ENCODE results near the gene FAIM2. TPM values are rescaled to one million over a fixed set of nuclear protein-coding genes. Genes with fewer than 3 reads are reported as not detected.

FAIM2 gene
- total RNA-seq, 1 experiment from 2014 or later: 0.49 TPM

- no peak for TF ChIP-seq TCF7L2 (IDR thresholded peaks at IDR 0.05; ENCODE audit: low read depth, low read length)
- TF ChIP-seq REST (IDR thresholded peaks at IDR 0.05; ENCODE audit: insufficient read depth in 1 of 2, low read depth in 2 of 2, low read length in 1 of 2): no peak
- no peak for TF ChIP-seq SIN3A (IDR thresholded peaks at IDR 0.05; ENCODE audit: borderline replicate concordance, insufficient read depth, low read depth, low read length)
- no TSS peak for BruUV-seq (replicated peaks)
- Histone ChIP-seq H3K36me3 (ENCODE audit: control insufficient read depth, insufficient read depth, low read length) (no peaks in the 10 kb centered on the region), H3K27me3 (ENCODE audit: control insufficient read depth, insufficient read depth, low read length) (no peaks in the 10 kb centered on the region), H3K9me3 (ENCODE audit: control insufficient read depth, insufficient read depth, low read depth, low read length) (no peaks in the 10 kb centered on the region), H3K4me1 (ENCODE audit: control insufficient read depth, insufficient read depth, low read length) (0 out of 2 replicates have a peak, but pooled peaks cover 4% of the 10 kb centered on the region), H3K27ac (ENCODE audit: low read length) (no peak overlapping the region), H3K4me3 (ENCODE audit: low read depth in 2 of 2, low read length in 2 of 2) (no peak overlapping the region)
- POLR2A ChIA-PET: no interaction called here
- no peak for DNase-seq (ENCODE audit: low read depth, low spot score)
- intact Hi-C loops (cut with micrococcal nuclease; ENCODE audit: unreplicated experiment): no loop called here
- in situ Hi-C loops (cut with HindIII; ENCODE audit: low pct_unique_long_range_greater_than_20kb, low sequenced_read_pairs): no loop called here
- ATAC-seq: no peak
- CTCF ChIA-PET: no interaction called here
These were observed 15.9 kb downstream of the FAIM2 start for GRCh38 chr12:49887536-49888401.

GRCh38 chr12:49887091-49887490, 16.6 kb downstream of the FAIM2 start:
- H3K27ac ChIP-seq (ENCODE audit: low read length): no peak overlapping the region
- in situ Hi-C loops (cut with HindIII; ENCODE audit: low pct_unique_long_range_greater_than_20kb, low sequenced_read_pairs): no loop called here
- TF ChIP-seq TCF7L2 (IDR thresholded peaks at IDR 0.05; ENCODE audit: low read depth, low read length): no peak
- no peak for TF ChIP-seq CTCF (IDR thresholded peaks at IDR 0.05)
- TF ChIP-seq REST (IDR thresholded peaks at IDR 0.05; ENCODE audit: insufficient read depth in 1 of 2, low read depth in 2 of 2, low read length in 1 of 2): no peak
- intact Hi-C loops (cut with micrococcal nuclease; ENCODE audit: unreplicated experiment): no loop called here
- ChIA-PET CTCF (no interaction called here), POLR2A (interaction anchor here (0.6 kb wide), 1 partner anchor 121 kb away, joined by 3 read pairs; no protein-coding TSS in a partner anchor)
- ATAC-seq: no peak
- no peak for DNase-seq (ENCODE audit: low read depth, low spot score)
- no TSS peak for BruUV-seq (replicated peaks)
- H3K9me3 ChIP-seq (ENCODE audit: control insufficient read depth, insufficient read depth, low read depth, low read length): no peaks in the 10 kb centered on the region
- H3K36me3 ChIP-seq (ENCODE audit: control insufficient read depth, insufficient read depth, low read length): no peaks in the 10 kb centered on the region
- no peaks in the 10 kb centered on the region for H3K27me3 ChIP-seq (ENCODE audit: control insufficient read depth, insufficient read depth, low read length)
- no peak overlapping the region for H3K4me3 ChIP-seq (ENCODE audit: low read depth in 2 of 2, low read length in 2 of 2)
- 0 out of 2 replicates have a peak, but pooled peaks cover 4% of the 10 kb centered on the region for H3K4me1 ChIP-seq (ENCODE audit: control insufficient read depth, insufficient read depth, low read length)

All from Panc1 (cell line).